NT2/D1 (cell line): ENCODE measurements around the gene TCAP.

Experiments
- SUZ12 ChIP-seq: IDR thresholded peaks from 2 replicates; pipeline ENCODE4 v1.6.1; 2011; ENCODE audit not compliant: insufficient read length, insufficient read depth; ENCODE audit errors: extremely low read depth
- YY1 ChIP-seq: IDR thresholded peaks from 2 replicates; pipeline ENCODE4 v1.6.1; 2011; ENCODE audit not compliant: insufficient read length, insufficient read depth

DNA sequence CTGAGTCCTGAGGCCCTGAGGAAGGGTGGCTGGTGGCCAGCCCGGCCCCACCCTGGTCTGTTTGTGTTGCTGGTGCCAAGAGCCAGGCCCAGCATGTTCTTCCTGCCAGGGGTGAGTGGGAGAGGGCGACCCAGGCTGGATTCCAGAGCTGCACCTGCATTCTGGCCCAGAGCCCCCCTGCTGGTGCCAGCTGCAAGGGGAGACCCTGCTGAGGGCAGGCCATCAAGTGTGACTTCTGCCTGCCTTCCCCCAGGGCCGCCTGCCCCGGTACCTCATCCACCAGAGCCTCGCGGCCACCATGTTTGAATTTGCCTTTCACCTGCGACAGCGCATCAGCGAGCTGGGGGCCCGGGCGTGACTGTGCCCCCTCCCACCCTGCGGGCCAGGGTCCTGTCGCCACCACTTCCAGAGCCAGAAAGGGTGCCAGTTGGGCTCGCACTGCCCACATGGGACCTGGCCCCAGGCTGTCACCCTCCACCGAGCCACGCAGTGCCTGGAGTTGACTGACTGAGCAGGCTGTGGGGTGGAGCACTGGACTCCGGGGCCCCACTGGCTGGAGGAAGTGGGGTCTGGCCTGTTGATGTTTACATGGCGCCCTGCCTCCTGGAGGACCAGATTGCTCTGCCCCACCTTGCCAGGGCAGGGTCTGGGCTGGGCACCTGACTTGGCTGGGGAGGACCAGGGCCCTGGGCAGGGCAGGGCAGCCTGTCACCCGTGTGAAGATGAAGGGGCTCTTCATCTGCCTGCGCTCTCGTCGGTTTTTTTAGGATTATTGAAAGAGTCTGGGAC lies 2.4 kb upstream of the TCAP start:
- TF ChIP-seq YY1 (no peak), SUZ12 (no peak)
